Metanephros (tissue), 1 donor: ENCODE measurements around the gene ZNF536. TPM values are rescaled to one million over a fixed set of nuclear protein-coding genes. Genes with fewer than 3 reads are reported as not detected.

Source experiments
- total RNA-seq: library from RNA; depleted of rRNA; stranded (reverse); fragments of >200 nt; gene quantifications from one replicate; pipeline ENCODE4 v1.2.3, GENCODE V29; 2014

The ZNF536 gene
- total RNA-seq = 4.5 TPM

GRCh38 chr19:30371960-30372824 is at the start of gene ZNF536:
Gene ZNF536 (plus strand): TSS chr19:30372384. CDS start chr19:30443563, 71,179 bp downstream.

